NCI-H460 (cell line): ENCODE results near the gene NPIPB9. TPM values are rescaled to one million over a fixed set of nuclear protein-coding genes. Genes with fewer than 3 reads are reported as not detected.

ENCODE experiments used
- DNase-seq: peaks from one replicate; pipeline ENCODE4 v3.0.0-alpha.2; 2016; ENCODE audit warnings: low read depth; ENCODE audit errors: extremely low read depth
- small RNA-seq, 2 experiments: library from RNA; depleted of rRNA; stranded (forward); fragments of <200 nt; gene quantifications; one replicate each; pipeline ENCODE3, GENCODE V24; 2014
- total RNA-seq: library from RNA; depleted of rRNA; stranded (reverse); fragments of >200 nt; shearing (Covaris generic); gene quantifications from 2 replicates; pipeline ENCODE4 v1.2.3, GENCODE V29; 2014; rRNA removed

The NPIPB9 gene
- total RNA-seq, 1 experiment from 2014 or later, result 4.6 TPM

- no peak for DNase-seq
These were observed 70.4 kb downstream of the NPIPB9 start for GRCh38 chr16:28821874-28822519.

Small RNA genes lying within 50 kb of the gene (small RNA-seq; reads per million reads assigned to genes)
- gene MIR6862-2, result 0 reads per million in 2 experiments

Other genes starting within 250 kb of the NPIPB9 start
- gene IL27, start 245.0 kb upstream of the NPIPB9 start, total RNA-seq, result not detected in 2 replicates
- 0.46 and 1.1 TPM in 2 replicates for gene NUPR1, start 212.8 kb upstream of the NPIPB9 start, total RNA-seq
- gene SGF29, start 197.9 kb upstream of the NPIPB9 start, total RNA-seq, result 21.6 and 23.8 TPM in 2 replicates
- gene SULT1A2, start 154.7 kb upstream of the NPIPB9 start, total RNA-seq, result 0.29 and 0.67 TPM in 2 replicates
- 14.2 and 18.4 TPM in 2 replicates for gene SULT1A1, start 141.7 kb upstream of the NPIPB9 start, total RNA-seq
- not detected in 2 replicates for gene NPIPB8, start 113.7 kb upstream of the NPIPB9 start, total RNA-seq
- gene EIF3C, start 40.3 kb upstream of the NPIPB9 start, total RNA-seq, result 159 and 242 TPM in 2 replicates
- gene ATXN2L, start 71.2 kb downstream of the NPIPB9 start, total RNA-seq, result 82.0 and 97.1 TPM in 2 replicates
- gene TUFM, start 94.6 kb downstream of the NPIPB9 start, total RNA-seq, result 231 and 245 TPM in 2 replicates
- 16.2 and 16.8 TPM in 2 replicates for gene SH2B1, start 112.1 kb downstream of the NPIPB9 start, total RNA-seq
- gene ATP2A1, start 126.7 kb downstream of the NPIPB9 start, total RNA-seq, result 1.3 and 2.4 TPM in 2 replicates
- 7.6 and 9.7 TPM in 2 replicates for gene RABEP2, start 173.5 kb downstream of the NPIPB9 start, total RNA-seq
- gene CD19, start 180.2 kb downstream of the NPIPB9 start, total RNA-seq, result not detected in 2 replicates
- gene NFATC2IP, start 199.2 kb downstream of the NPIPB9 start, total RNA-seq, result 26.0 and 28.6 TPM in 2 replicates
- gene SPNS1, start 223.0 kb downstream of the NPIPB9 start, total RNA-seq, result 51.2 and 67.7 TPM in 2 replicates
- gene LAT, start 233.3 kb downstream of the NPIPB9 start, total RNA-seq, result 1.9 TPM in 2 replicates